H9 (cell line): Measurements from ENCODE around the gene TSPAN3. TPM values are rescaled to one million over a fixed set of nuclear protein-coding genes. Genes with fewer than 3 reads are reported as not detected.

ENCODE experiments used
- DNase-seq: peaks from one replicate; pipeline ENCODE4 v3.0.0-alpha.2; 2017
- H2AFZ ChIP-seq: one replicate; pipeline ENCODE4 v1.6.1; 2013; ENCODE audit warnings: mild to moderate bottlenecking, low read length, control low read depth, moderate library complexity
- H2AK5ac ChIP-seq: 2 replicates; pipeline ENCODE4 v1.6.1; 2013; ENCODE audit warnings: low read length, control low read depth, mixed read lengths; ENCODE audit not compliant: insufficient read length
- H2BK120ac ChIP-seq: one replicate; pipeline ENCODE4 v1.6.1; 2013; ENCODE audit warnings: low read depth, mild to moderate bottlenecking, low read length, control low read depth, inconsistent platforms; ENCODE audit not compliant: poor library complexity, severe bottlenecking
- H2BK12ac ChIP-seq: 2 replicates; pipeline ENCODE4 v1.6.1; 2013; ENCODE audit warnings: low read length, control low read depth, mixed read lengths, low read depth; ENCODE audit not compliant: insufficient read length
- H2BK15ac ChIP-seq: 2 replicates; pipeline ENCODE4 v1.6.1; 2013; ENCODE audit warnings: low read depth, low read length, control low read depth
- H2BK20ac ChIP-seq: one replicate; pipeline ENCODE4 v1.6.1; 2013; ENCODE audit warnings: low read depth, mild to moderate bottlenecking, low read length, control low read depth, inconsistent platforms; ENCODE audit not compliant: poor library complexity, severe bottlenecking
- H2BK5ac ChIP-seq: 2 replicates; pipeline ENCODE4 v1.6.1; 2013; ENCODE audit warnings: low read length, control low read depth, mixed read lengths; ENCODE audit not compliant: insufficient read length
- H3K14ac ChIP-seq: 2 replicates; pipeline ENCODE4 v1.6.1; 2013; ENCODE audit warnings: low read length, control low read depth; ENCODE audit not compliant: insufficient read depth
- H3K18ac ChIP-seq: 2 replicates; pipeline ENCODE4 v1.6.1; 2013; ENCODE audit warnings: low read depth, mild to moderate bottlenecking, mixed read lengths, low read length, control low read depth; ENCODE audit not compliant: insufficient read length
- H3K23ac ChIP-seq: 2 replicates; pipeline ENCODE4 v1.6.1; 2013; ENCODE audit warnings: low read length, control low read depth, mixed read lengths, low read depth; ENCODE audit not compliant: insufficient read length
- H3K23me2 ChIP-seq: 2 replicates; pipeline ENCODE4 v1.6.1; 2013; ENCODE audit warnings: low read depth, mild to moderate bottlenecking, mixed read lengths, low read length, control low read depth; ENCODE audit not compliant: insufficient read length, poor library complexity, severe bottlenecking
- H3K27ac ChIP-seq: 2 replicates; pipeline ENCODE4 v1.5.1; 2013; ENCODE audit warnings: low read length, control low read depth, mixed read lengths, low read depth; ENCODE audit not compliant: insufficient read length
- H3K27me3 ChIP-seq: 2 replicates; pipeline ENCODE4 v1.6.1; 2013; ENCODE audit warnings: low read length, control low read depth, inconsistent platforms; ENCODE audit not compliant: insufficient read depth
- H3K4ac ChIP-seq: 2 replicates; pipeline ENCODE4 v1.6.1; 2013; ENCODE audit warnings: low read depth, mild to moderate bottlenecking, control low read depth, inconsistent platforms, low read length, moderate library complexity
- H3K4me1 ChIP-seq: 2 replicates; pipeline ENCODE4 v1.6.1; 2013; ENCODE audit warnings: low read length, control low read depth, inconsistent platforms; ENCODE audit not compliant: insufficient read depth
- H3K4me2 ChIP-seq: 2 replicates; pipeline ENCODE4 v1.6.1; 2013; ENCODE audit warnings: low read length, control low read depth, mixed read lengths; ENCODE audit not compliant: insufficient read length, insufficient read depth
- H3K56ac ChIP-seq: 2 replicates; pipeline ENCODE4 v1.6.1; 2013; ENCODE audit warnings: low read depth, mild to moderate bottlenecking, mixed read lengths, low read length, control low read depth; ENCODE audit not compliant: insufficient read length
- H3K79me1 ChIP-seq: 2 replicates; pipeline ENCODE4 v1.6.1; 2013; ENCODE audit warnings: low read depth, mild to moderate bottlenecking, moderate library complexity, low read length, control low read depth, inconsistent platforms; ENCODE audit not compliant: insufficient read depth, poor library complexity, severe bottlenecking
- H3K79me2 ChIP-seq: 2 replicates; pipeline ENCODE4 v1.6.1; 2013; ENCODE audit warnings: low read length, control low read depth, inconsistent platforms; ENCODE audit not compliant: insufficient read depth
- H3K9ac ChIP-seq: 2 replicates; pipeline ENCODE4 v1.6.1; 2013; ENCODE audit warnings: low read length, control low read depth, mixed read lengths; ENCODE audit not compliant: insufficient read length; ENCODE audit errors: extremely low read depth
- H3K9me3 ChIP-seq: one replicate; pipeline ENCODE4 v1.6.1; 2013; ENCODE audit warnings: low read depth, low read length, inconsistent platforms; ENCODE audit not compliant: control insufficient read depth
- H3T11ph ChIP-seq: one replicate; pipeline ENCODE4 v1.6.1; 2013; ENCODE audit warnings: mild to moderate bottlenecking, low read length, control low read depth, inconsistent platforms
- H4K20me1 ChIP-seq: one replicate; pipeline ENCODE4 v1.6.1; 2013; ENCODE audit not compliant: control insufficient read depth, insufficient read length, insufficient read depth
- H4K5ac ChIP-seq: 2 replicates; pipeline ENCODE4 v1.6.1; 2013; ENCODE audit warnings: low read depth, mild to moderate bottlenecking, mixed read lengths, low read length, control low read depth; ENCODE audit not compliant: insufficient read length
- H4K8ac ChIP-seq: replicated peaks from 2 replicates; pipeline ENCODE4 v1.6.1; 2013; ENCODE audit warnings: low read length, control low read depth, mixed read lengths, low read depth; ENCODE audit not compliant: insufficient read length
- H4K91ac ChIP-seq: 2 replicates; pipeline ENCODE4 v1.6.1; 2013; ENCODE audit warnings: low read depth, mild to moderate bottlenecking, moderate library complexity, mixed read lengths, low read length, control low read depth; ENCODE audit not compliant: insufficient read length
- H3K27ac Mint-ChIP-seq, 3 experiments: 2 replicates in 2 of 3; 3 replicates in 1 of 3; pipeline ENCODE4 v1.8.0; 2020 to 2021; ENCODE audit warnings: mixed read lengths in 3 of 3, mild to moderate bottlenecking in 1 of 3, moderate library complexity in 1 of 3
- H3K27me3 Mint-ChIP-seq: 2 replicates; pipeline ENCODE4 v1.8.0; 2021; ENCODE audit warnings: low read depth, mild to moderate bottlenecking, moderate library complexity, mixed read lengths
- H3K36me3 Mint-ChIP-seq, 3 experiments: 2 replicates in 2 of 3; 3 replicates in 1 of 3; pipeline ENCODE4 v1.8.0; 2020 to 2021; ENCODE audit warnings: low read depth in 3 of 3, mixed read lengths in 3 of 3; ENCODE audit not compliant: insufficient read depth in 1 of 3
- H3K4me1 Mint-ChIP-seq, 2 experiments: 2 replicates each; pipeline ENCODE4 v1.8.0; 2020; ENCODE audit warnings: mixed read lengths in 2 of 2
- H3K4me3 Mint-ChIP-seq, 2 experiments: 2 replicates in 1 of 2; 3 replicates in 1 of 2; pipeline ENCODE4 v1.8.0; 2020 to 2021; ENCODE audit warnings: mild to moderate bottlenecking in 2 of 2, mixed read lengths in 2 of 2, moderate library complexity in 1 of 2
- H3K9me3 Mint-ChIP-seq, 2 experiments: 2 replicates in 1 of 2; 3 replicates in 1 of 2; pipeline ENCODE4 v1.8.0; 2020; ENCODE audit warnings: mild to moderate bottlenecking in 2 of 2, mixed read lengths in 2 of 2, moderate library complexity in 1 of 2
- WGBS: extraction: QIAGEN DNeasy Blood & Tissue Kit; methylation state at CpG from one replicate; pipeline ENCODE4 v1.1.7; 2013; ENCODE audit warnings: missing lambda C conversion rate, low lambda C conversion rate, mixed read lengths; ENCODE audit not compliant: insufficient read length; ENCODE audit errors: extremely low coverage; 5-methylcytosine and 5-hydroxymethylcytosine counted together
- total RNA-seq: library from RNA; stranded (reverse); gene quantifications from 2 replicates; pipeline ENCODE4 v1.2.1, GENCODE V29; 2021
- TF ChIP-seq, protein P1 (sequence below): fragments of 200-600 bp; sonication (generic); conservative IDR thresholded peaks from 3 replicates; pipeline ENCODE4 v1.8.0; 2021; ENCODE audit warnings: antibody characterized with exemption, mild to moderate bottlenecking

TSPAN3 gene
- total RNA-seq, 1 experiment from 2014 or later: 117 TPM

DNA sequence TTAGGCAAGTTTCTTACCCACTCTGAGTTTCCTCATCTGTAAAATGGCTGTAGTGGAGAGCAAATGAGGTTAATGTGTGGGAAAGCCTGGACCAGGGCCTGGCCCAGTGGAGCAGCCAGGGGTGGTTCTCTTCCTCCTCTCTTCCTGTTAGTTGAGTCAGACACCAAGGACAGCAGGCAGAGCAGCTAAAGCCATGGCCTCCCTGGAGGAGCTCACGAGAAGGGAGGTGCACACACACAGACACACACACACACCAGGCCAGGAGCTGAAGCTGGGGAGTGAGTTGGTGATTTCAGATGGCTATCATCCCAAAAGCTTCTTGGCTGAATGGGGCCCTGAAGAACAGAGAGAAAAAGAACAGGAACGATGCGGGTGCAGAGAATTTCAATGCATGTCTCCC, 33.2 kb upstream of the TSPAN3 start:
- TF ChIP-seq, protein P1, sequence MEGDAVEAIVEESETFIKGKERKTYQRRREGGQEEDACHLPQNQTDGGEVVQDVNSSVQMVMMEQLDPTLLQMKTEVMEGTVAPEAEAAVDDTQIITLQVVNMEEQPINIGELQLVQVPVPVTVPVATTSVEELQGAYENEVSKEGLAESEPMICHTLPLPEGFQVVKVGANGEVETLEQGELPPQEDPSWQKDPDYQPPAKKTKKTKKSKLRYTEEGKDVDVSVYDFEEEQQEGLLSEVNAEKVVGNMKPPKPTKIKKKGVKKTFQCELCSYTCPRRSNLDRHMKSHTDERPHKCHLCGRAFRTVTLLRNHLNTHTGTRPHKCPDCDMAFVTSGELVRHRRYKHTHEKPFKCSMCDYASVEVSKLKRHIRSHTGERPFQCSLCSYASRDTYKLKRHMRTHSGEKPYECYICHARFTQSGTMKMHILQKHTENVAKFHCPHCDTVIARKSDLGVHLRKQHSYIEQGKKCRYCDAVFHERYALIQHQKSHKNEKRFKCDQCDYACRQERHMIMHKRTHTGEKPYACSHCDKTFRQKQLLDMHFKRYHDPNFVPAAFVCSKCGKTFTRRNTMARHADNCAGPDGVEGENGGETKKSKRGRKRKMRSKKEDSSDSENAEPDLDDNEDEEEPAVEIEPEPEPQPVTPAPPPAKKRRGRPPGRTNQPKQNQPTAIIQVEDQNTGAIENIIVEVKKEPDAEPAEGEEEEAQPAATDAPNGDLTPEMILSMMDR: no peak
- no peak overlapping the region for H3T11ph ChIP-seq
- no peak overlapping the region for H2AK5ac ChIP-seq
- H3K27ac Mint-ChIP-seq: peak overlapping the region in 1 of 3 experiments; percentile 16; a peak in 2 of 7 replicates
- no peaks in the 10 kb centered on the region for H3K23me2 ChIP-seq
- H3K56ac ChIP-seq: no peak overlapping the region
- H3K9ac ChIP-seq: no peak overlapping the region
- H3K14ac ChIP-seq: no peak overlapping the region
- H3K18ac ChIP-seq: no peak overlapping the region
- no peaks in the 10 kb centered on the region for H3K4me1 ChIP-seq
- no peak overlapping the region for H3K27ac ChIP-seq
- no peak overlapping the region for H3K23ac ChIP-seq
- H3K4me1 Mint-ChIP-seq: peaks cover 19 to 28% of the 10 kb centered on the region in 2 experiments
- no peak overlapping the region for H4K91ac ChIP-seq
- H3K9me3 ChIP-seq: no peaks in the 10 kb centered on the region
- H3K9me3 Mint-ChIP-seq: no peaks in the 10 kb centered on the region
- WGBS: no CpG with 5 or more reads among the region's 3 CpGs
- no peaks in the 10 kb centered on the region for H3K27me3 ChIP-seq
- H3K4me3 Mint-ChIP-seq: no peak overlapping the region
- no peaks in the 10 kb centered on the region for H3K79me2 ChIP-seq
- no peak overlapping the region for H4K8ac ChIP-seq
- no peak overlapping the region for H2BK20ac ChIP-seq
- no peak overlapping the region for H2BK15ac ChIP-seq
- no peak overlapping the region for H3K4me2 ChIP-seq
- no peaks in the 10 kb centered on the region for H4K20me1 ChIP-seq
- no peak overlapping the region for H2BK5ac ChIP-seq
- H2BK12ac ChIP-seq: no peak overlapping the region
- no peak overlapping the region for H4K5ac ChIP-seq
- DNase-seq: no peak
- no peak overlapping the region for H2AFZ ChIP-seq
- H2BK120ac ChIP-seq: no peak overlapping the region
- H3K79me1 ChIP-seq: no peaks in the 10 kb centered on the region
- no peaks in the 10 kb centered on the region for H3K36me3 Mint-ChIP-seq
- H3K4ac ChIP-seq: no peak overlapping the region
- H3K27me3 Mint-ChIP-seq: no peaks in the 10 kb centered on the region
